ENCODE measurements around the gene SCN8A. TPM values are rescaled to one million over a fixed set of nuclear protein-coding genes. Genes with fewer than 3 reads are reported as not detected.

SCN8A gene
- total and polyA plus RNA-seq, 2 experiments from 2014 or later = 4.6 to 23.9 TPM

DNA sequence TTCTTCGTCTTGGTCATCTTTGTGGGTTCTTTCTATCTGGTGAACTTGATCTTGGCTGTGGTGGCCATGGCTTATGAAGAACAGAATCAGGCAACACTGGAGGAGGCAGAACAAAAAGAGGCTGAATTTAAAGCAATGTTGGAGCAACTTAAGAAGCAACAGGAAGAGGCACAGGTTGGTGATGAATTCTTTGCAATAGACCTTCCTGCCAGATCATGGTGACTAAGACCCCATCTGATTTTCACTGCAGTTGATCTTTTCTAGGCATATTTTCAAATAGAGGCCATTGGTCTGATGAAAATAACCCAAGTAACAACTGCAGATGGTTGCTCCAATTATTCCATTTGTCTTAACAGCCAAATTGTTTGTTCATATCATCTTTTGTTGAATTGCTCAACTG, 114.4 kb downstream of the SCN8A start:
- ATAC-seq = no peak
- Histone ChIP-seq H3K79me2 (replicated peaks; ENCODE audit: insufficient read depth) (no peaks in the 10 kb centered on the region), H3K36me3 (ENCODE audit: insufficient read depth) (peaks cover 20% of the 10 kb centered on the region), H3K9me2 (ENCODE audit: insufficient read depth) (no peaks in the 10 kb centered on the region), H3K4me2 (no peak overlapping the region), H4K20me1 (replicated peaks; ENCODE audit: insufficient read depth) (no peaks in the 10 kb centered on the region), H3K4me3 (no peak overlapping the region), H3F3A (replicated peaks; ENCODE audit: low read depth) (no peaks in the 10 kb centered on the region), H3K4me1 (ENCODE audit: insufficient read depth) (no peaks in the 10 kb centered on the region), H2AFZ (no peak overlapping the region), H3K27me3 (ENCODE audit: insufficient read depth) (no peaks in the 10 kb centered on the region), H3K27ac (ENCODE audit: low read depth) (no peak overlapping the region)
- no peaks in the 10 kb centered on the region for H3K4me1 Mint-ChIP-seq
- DNase-seq (ENCODE audit: low spot score) = no peak
- TF ChIP-seq CREB1 (CRISPR knock-in tag; IDR thresholded peaks at IDR 0.05; ENCODE audit: low read depth) (no peak), ETS1 (IDR thresholded peaks at IDR 0.05) (no peak), ZNF331 (CRISPR knock-in tag; IDR thresholded peaks at IDR 0.05; ENCODE audit: low read depth) (no peak), JUNB (IDR thresholded peaks at IDR 0.05; ENCODE audit: unreplicated experiment) (no peak), STAT1 (IDR thresholded peaks at IDR 0.05; ENCODE audit: unreplicated experiment) (no peak), NANOG (IDR thresholded peaks at IDR 0.05; ENCODE audit: borderline replicate concordance) (no peak), EZH2phosphoT487 (IDR thresholded peaks at IDR 0.05; ENCODE audit: unreplicated experiment) (no peak), EZH2 (IDR thresholded peaks at IDR 0.05; ENCODE audit: low read depth, unreplicated experiment) (no peak), ZNF114 (CRISPR knock-in tag; IDR thresholded peaks at IDR 0.05) (no peak)
- TF ChIP-seq, protein P1, sequence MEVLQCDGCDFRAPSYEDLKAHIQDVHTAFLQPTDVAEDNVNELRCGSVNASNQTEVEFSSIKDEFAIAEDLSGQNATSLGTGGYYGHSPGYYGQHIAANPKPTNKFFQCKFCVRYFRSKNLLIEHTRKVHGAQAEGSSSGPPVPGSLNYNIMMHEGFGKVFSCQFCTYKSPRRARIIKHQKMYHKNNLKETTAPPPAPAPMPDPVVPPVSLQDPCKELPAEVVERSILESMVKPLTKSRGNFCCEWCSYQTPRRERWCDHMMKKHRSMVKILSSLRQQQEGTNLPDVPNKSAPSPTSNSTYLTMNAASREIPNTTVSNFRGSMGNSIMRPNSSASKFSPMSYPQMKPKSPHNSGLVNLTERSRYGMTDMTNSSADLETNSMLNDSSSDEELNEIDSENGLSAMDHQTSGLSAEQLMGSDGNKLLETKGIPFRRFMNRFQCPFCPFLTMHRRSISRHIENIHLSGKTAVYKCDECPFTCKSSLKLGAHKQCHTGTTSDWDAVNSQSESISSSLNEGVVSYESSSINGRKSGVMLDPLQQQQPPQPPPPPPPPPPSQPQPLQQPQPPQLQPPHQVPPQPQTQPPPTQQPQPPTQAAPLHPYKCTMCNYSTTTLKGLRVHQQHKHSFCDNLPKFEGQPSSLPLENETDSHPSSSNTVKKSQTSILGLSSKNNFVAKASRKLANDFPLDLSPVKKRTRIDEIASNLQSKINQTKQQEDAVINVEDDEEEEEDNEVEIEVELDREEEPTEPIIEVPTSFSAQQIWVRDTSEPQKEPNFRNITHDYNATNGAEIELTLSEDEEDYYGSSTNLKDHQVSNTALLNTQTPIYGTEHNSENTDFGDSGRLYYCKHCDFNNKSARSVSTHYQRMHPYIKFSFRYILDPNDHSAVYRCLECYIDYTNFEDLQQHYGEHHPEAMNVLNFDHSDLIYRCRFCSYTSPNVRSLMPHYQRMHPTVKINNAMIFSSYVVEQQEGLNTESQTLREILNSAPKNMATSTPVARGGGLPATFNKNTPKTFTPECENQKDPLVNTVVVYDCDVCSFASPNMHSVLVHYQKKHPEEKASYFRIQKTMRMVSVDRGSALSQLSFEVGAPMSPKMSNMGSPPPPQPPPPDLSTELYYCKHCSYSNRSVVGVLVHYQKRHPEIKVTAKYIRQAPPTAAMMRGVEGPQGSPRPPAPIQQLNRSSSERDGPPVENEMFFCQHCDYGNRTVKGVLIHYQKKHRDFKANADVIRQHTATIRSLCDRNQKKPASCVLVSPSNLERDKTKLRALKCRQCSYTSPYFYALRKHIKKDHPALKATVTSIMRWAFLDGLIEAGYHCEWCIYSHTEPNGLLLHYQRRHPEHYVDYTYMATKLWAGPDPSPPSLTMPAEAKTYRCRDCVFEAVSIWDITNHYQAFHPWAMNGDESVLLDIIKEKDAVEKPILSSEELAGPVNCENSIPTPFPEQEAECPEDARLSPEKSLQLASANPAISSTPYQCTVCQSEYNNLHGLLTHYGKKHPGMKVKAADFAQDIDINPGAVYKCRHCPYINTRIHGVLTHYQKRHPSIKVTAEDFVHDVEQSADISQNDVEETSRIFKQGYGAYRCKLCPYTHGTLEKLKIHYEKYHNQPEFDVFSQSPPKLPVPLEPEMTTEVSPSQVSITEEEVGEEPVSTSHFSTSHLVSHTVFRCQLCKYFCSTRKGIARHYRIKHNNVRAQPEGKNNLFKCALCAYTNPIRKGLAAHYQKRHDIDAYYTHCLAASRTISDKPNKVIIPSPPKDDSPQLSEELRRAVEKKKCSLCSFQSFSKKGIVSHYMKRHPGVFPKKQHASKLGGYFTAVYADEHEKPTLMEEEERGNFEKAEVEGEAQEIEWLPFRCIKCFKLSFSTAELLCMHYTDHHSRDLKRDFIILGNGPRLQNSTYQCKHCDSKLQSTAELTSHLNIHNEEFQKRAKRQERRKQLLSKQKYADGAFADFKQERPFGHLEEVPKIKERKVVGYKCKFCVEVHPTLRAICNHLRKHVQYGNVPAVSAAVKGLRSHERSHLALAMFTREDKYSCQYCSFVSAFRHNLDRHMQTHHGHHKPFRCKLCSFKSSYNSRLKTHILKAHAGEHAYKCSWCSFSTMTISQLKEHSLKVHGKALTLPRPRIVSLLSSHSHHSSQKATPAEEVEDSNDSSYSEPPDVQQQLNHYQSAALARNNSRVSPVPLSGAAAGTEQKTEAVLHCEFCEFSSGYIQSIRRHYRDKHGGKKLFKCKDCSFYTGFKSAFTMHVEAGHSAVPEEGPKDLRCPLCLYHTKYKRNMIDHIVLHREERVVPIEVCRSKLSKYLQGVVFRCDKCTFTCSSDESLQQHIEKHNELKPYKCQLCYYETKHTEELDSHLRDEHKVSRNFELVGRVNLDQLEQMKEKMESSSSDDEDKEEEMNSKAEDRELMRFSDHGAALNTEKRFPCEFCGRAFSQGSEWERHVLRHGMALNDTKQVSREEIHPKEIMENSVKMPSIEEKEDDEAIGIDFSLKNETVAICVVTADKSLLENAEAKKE (CRISPR knock-in tag; IDR thresholded peaks at IDR 0.05) = no peak
- TF ChIP-seq, protein P2, sequence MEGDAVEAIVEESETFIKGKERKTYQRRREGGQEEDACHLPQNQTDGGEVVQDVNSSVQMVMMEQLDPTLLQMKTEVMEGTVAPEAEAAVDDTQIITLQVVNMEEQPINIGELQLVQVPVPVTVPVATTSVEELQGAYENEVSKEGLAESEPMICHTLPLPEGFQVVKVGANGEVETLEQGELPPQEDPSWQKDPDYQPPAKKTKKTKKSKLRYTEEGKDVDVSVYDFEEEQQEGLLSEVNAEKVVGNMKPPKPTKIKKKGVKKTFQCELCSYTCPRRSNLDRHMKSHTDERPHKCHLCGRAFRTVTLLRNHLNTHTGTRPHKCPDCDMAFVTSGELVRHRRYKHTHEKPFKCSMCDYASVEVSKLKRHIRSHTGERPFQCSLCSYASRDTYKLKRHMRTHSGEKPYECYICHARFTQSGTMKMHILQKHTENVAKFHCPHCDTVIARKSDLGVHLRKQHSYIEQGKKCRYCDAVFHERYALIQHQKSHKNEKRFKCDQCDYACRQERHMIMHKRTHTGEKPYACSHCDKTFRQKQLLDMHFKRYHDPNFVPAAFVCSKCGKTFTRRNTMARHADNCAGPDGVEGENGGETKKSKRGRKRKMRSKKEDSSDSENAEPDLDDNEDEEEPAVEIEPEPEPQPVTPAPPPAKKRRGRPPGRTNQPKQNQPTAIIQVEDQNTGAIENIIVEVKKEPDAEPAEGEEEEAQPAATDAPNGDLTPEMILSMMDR (conservative IDR thresholded peaks at IDR 0.05; ENCODE audit: low read depth in 2 of 2) = no peak
- no peak overlapping the region for H3K27ac Mint-ChIP-seq
- peaks cover 16% of the 10 kb centered on the region for H3K36me3 Mint-ChIP-seq (ENCODE audit: low read depth)
- no peaks in the 10 kb centered on the region for H3K9me3 Mint-ChIP-seq
- no peaks in the 10 kb centered on the region for H3K27me3 Mint-ChIP-seq (ENCODE audit: insufficient read depth, low read depth, poor library complexity)
- no peak overlapping the region for H3K4me3 Mint-ChIP-seq

All from GM23338 (cell line).